ENCODE results near the gene SLC15A3. TPM values are rescaled to one million over a fixed set of nuclear protein-coding genes. Genes with fewer than 3 reads are reported as not detected.
A peak's percentile ranks its signal among the peaks of the same experiment; 100 is the strongest.

The SLC15A3 gene
- total and polyA plus RNA-seq, 4 donors = 9.0 to 20.9 (median 16.3) TPM

DNA sequence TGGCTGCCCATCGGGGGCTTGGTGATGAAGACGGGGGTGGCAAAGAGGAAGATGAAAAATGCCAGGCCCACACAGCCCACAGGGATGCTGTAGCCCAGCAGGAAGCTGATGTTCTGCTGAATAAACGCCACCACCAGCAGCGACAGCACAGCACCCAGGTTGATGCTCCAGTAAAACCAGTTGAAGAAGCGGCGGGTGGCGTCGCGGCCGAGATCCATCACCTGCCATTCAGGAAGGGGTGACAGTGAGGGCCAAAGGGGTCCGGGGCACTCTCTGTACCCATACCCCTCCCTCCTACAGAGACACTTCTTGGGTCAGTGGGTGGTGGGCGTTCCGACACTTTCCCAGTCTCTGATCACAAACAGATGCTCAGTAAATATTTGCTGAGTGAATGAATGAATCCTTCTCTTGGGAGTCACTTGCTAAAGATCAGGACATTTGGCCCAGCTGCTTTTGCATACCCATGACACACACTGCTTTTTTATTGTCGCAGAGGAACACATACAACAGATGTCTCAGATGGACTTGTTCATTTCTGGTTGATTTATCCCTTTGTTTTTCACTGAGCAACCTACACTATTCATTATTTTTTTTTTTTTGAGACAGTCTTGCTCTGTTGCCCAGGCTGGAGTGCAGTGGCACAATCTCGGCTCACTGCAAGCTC lies 5.2 kb downstream of the SLC15A3 start:
- H3K9me3 ChIP-seq (ENCODE audit: control insufficient read depth in 4 of 4, low read length in 3 of 4) = no peaks in the 10 kb centered on the region
- no peak overlapping the region for H3K9ac ChIP-seq (ENCODE audit: low read depth in 1 of 2, low read length in 2 of 2)
- peaks cover 4 to 15% (median 8%) of the 10 kb centered on the region in 4 donors for H3K4me1 ChIP-seq (ENCODE audit: control insufficient read depth in 4 of 4, insufficient read depth in 4 of 4, low read length in 3 of 4)
- WGBS = 92% methylated on average over 15 of the region's 15 CpGs
- TF ChIP-seq FOXA2 (IDR thresholded peaks at IDR 0.05) = no peak
- H3K27me3 ChIP-seq (ENCODE audit: control insufficient read depth in 4 of 4, insufficient read depth in 4 of 4, low read length in 3 of 4) = no peaks in the 10 kb centered on the region
- DNase-seq (ENCODE audit: low spot score) = no peak
- peaks cover 0 to 21% (median 5%) of the 10 kb centered on the region in 4 donors for H3K36me3 ChIP-seq (ENCODE audit: control insufficient read depth in 4 of 4, insufficient read depth in 3 of 4, low read depth in 1 of 4, low read length in 3 of 4)
- no peak overlapping the region for H3K4me3 ChIP-seq (ENCODE audit: low read depth in 1 of 3, low read length in 3 of 3)
- H3K27ac ChIP-seq (ENCODE audit: low read depth in 1 of 2, low read length in 2 of 2) = no peak overlapping the region

DNA sequence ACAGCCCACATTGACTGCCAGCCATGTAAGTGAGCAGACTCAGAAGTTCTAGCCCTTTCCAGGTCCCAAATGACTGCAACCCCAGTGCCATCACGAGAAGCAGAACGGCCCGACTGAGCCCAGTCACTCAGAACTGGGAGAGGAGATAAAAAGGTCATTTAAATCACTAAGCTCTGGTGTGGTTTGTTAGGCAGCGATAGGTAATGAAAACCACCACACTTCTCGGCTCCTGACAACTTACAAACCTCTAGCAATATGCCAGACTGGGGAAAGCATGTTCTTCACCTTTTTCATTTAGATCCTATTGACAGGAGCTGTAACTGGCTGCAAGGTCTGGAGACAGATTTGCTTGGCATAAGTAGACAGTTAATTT lies 6.7 kb downstream of the SLC15A3 start:
- H3K36me3 ChIP-seq (ENCODE audit: control insufficient read depth in 4 of 4, insufficient read depth in 3 of 4, low read depth in 1 of 4, low read length in 3 of 4) = peaks cover 0 to 31% (median 8%) of the 10 kb centered on the region in 4 donors
- H3K4me1 ChIP-seq (ENCODE audit: control insufficient read depth in 4 of 4, insufficient read depth in 4 of 4, low read length in 3 of 4) = peaks cover 0 to 4% (median 0%) of the 10 kb centered on the region in 4 donors
- WGBS = 96% methylated on average over 5 of the region's 5 CpGs
- H3K4me3 ChIP-seq (ENCODE audit: low read depth in 1 of 3, low read length in 3 of 3) = no peak overlapping the region
- H3K27ac ChIP-seq (ENCODE audit: low read depth in 1 of 2, low read length in 2 of 2) = no peak overlapping the region
- H3K27me3 ChIP-seq (ENCODE audit: control insufficient read depth in 4 of 4, insufficient read depth in 4 of 4, low read length in 3 of 4) = no peaks in the 10 kb centered on the region
- TF ChIP-seq HNF4A (conservative IDR thresholded peaks at IDR 0.05) (no peak), JUND (IDR thresholded peaks at IDR 0.05) (no peak), NR2F2 (IDR thresholded peaks at IDR 0.05) (no peak), RXRA (IDR thresholded peaks at IDR 0.05) (no peak), YY1 (IDR thresholded peaks at IDR 0.05) (no peak), FOXA1 (IDR thresholded peaks at IDR 0.05) (no peak), RAD21 (IDR thresholded peaks at IDR 0.05) (no peak), FOXA2 (IDR thresholded peaks at IDR 0.05) (no peak), SP1 (IDR thresholded peaks at IDR 0.05) (no peak), EGR1 (IDR thresholded peaks at IDR 0.05; ENCODE audit: low read depth in 2 of 2) (no peak)
- TF ChIP-seq, protein P1, sequence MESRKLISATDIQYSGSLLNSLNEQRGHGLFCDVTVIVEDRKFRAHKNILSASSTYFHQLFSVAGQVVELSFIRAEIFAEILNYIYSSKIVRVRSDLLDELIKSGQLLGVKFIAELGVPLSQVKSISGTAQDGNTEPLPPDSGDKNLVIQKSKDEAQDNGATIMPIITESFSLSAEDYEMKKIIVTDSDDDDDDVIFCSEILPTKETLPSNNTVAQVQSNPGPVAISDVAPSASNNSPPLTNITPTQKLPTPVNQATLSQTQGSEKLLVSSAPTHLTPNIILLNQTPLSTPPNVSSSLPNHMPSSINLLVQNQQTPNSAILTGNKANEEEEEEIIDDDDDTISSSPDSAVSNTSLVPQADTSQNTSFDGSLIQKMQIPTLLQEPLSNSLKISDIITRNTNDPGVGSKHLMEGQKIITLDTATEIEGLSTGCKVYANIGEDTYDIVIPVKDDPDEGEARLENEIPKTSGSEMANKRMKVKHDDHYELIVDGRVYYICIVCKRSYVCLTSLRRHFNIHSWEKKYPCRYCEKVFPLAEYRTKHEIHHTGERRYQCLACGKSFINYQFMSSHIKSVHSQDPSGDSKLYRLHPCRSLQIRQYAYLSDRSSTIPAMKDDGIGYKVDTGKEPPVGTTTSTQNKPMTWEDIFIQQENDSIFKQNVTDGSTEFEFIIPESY (IDR thresholded peaks at IDR 0.05) = no peak
- no peak for DNase-seq (ENCODE audit: low spot score)
- H3K9me3 ChIP-seq (ENCODE audit: control insufficient read depth in 4 of 4, low read length in 3 of 4) = no peaks in the 10 kb centered on the region
- H3K9ac ChIP-seq (ENCODE audit: low read depth in 1 of 2, low read length in 2 of 2) = no peak overlapping the region

DNA sequence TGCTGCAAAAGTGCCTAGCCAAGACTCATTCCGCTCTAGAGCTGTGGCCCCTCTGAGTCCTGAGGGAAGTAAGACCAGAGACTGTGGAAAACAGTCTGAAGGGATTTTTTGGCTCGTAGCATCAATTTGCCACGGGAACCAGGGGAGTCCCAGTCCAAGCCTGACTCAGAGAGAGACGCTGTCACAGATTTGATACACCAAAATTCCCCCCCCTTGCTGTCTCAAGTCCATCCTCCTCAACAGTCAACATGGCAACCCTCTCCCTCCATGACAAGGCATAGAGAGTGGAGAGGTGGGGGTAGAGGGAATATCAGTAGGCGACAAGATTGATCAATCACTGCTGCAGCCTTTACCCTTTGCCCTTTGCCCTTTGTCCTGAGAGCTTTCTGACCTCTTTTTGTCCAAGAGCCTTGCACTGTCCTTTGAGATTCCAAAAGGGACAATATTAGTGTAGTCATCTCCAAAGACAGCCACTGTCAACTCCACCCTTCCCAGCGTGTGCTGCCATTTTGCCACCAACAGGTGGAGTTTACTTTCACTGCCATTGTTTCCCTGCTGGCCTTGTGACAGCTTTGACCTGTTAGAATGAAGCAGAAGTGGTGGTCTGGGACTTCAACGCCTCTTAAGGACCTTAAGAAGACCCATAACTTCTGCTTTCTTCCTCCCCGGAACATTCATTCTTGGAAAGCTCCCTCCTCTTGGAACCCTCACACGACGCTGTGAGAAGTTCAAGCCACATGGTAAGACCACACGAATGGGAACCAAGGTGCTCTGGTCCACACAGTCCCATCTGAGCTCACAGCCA lies 7.3 kb downstream of the SLC15A3 start:
- Histone ChIP-seq H3K9ac (ENCODE audit: low read depth in 1 of 2, low read length in 2 of 2) (no peak overlapping the region), H3K4me1 (ENCODE audit: control insufficient read depth in 4 of 4, insufficient read depth in 4 of 4, low read length in 3 of 4) (no peaks in the 10 kb centered on the region), H3K9me3 (ENCODE audit: control insufficient read depth in 4 of 4, low read length in 3 of 4) (no peaks in the 10 kb centered on the region), H3K27me3 (ENCODE audit: control insufficient read depth in 4 of 4, insufficient read depth in 4 of 4, low read length in 3 of 4) (no peaks in the 10 kb centered on the region), H3K4me3 (ENCODE audit: low read depth in 1 of 3, low read length in 3 of 3) (no peak overlapping the region), H3K27ac (ENCODE audit: low read depth in 1 of 2, low read length in 2 of 2) (no peak overlapping the region), H3K36me3 (ENCODE audit: control insufficient read depth in 4 of 4, insufficient read depth in 3 of 4, low read depth in 1 of 4, low read length in 3 of 4) (peaks cover 0 to 37% (median 10%) of the 10 kb centered on the region in 4 donors)
- TF ChIP-seq, protein P2, sequence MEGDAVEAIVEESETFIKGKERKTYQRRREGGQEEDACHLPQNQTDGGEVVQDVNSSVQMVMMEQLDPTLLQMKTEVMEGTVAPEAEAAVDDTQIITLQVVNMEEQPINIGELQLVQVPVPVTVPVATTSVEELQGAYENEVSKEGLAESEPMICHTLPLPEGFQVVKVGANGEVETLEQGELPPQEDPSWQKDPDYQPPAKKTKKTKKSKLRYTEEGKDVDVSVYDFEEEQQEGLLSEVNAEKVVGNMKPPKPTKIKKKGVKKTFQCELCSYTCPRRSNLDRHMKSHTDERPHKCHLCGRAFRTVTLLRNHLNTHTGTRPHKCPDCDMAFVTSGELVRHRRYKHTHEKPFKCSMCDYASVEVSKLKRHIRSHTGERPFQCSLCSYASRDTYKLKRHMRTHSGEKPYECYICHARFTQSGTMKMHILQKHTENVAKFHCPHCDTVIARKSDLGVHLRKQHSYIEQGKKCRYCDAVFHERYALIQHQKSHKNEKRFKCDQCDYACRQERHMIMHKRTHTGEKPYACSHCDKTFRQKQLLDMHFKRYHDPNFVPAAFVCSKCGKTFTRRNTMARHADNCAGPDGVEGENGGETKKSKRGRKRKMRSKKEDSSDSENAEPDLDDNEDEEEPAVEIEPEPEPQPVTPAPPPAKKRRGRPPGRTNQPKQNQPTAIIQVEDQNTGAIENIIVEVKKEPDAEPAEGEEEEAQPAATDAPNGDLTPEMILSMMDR (IDR thresholded peaks at IDR 0.05; ENCODE audit: low read depth, low read length, missing input control) = peak; percentile 14
- TF ChIP-seq HNF4A (conservative IDR thresholded peaks at IDR 0.05) (peak; percentile 6 to 60), NR2F2 (IDR thresholded peaks at IDR 0.05) (no peak)
- DNase-seq (ENCODE audit: low spot score) = no peak
- WGBS = 87% methylated on average over 11 of the region's 11 CpGs
